ENCODE results near the gene PRR12. TPM values are rescaled to one million over a fixed set of nuclear protein-coding genes. Genes with fewer than 3 reads are reported as not detected.

The PRR12 gene
- total and polyA plus RNA-seq, 9 of the 15 experiments (the other 6 are each of a cell fraction or from before 2014, with no cell fraction given): 0.01 to 21.1 (median 0.98) TPM

GRCh38 chr19:49664171-49665035 is 73.4 kb downstream of the PRR12 start (continued):
- TF ChIP-seq YY1 (IDR thresholded peaks at IDR 0.05; ENCODE audit: borderline replicate concordance in 1 of 3, control insufficient read depth in 1 of 3, extremely low read depth in 1 of 3, insufficient read depth in 3 of 3, insufficient read length in 1 of 3, insufficient replicate concordance in 2 of 3, low read depth in 1 of 3, low read length in 2 of 3): peak in 1 of 3 experiments; percentile 12
- peak in 1 of 3 experiments; percentile 81; a peak in 3 of 6 replicates for TF ChIP-seq ZBTB11 (CRISPR knock-in tag; IDR thresholded peaks at IDR 0.05)
- TF ChIP-seq MED1 (CRISPR knock-in tag; IDR thresholded peaks at IDR 0.05; ENCODE audit: borderline replicate concordance): no peak
- 0 out of 2 replicates have a peak, but pooled peaks have one; percentile 62 for TF ChIP-seq ATF6 (CRISPR knock-in tag; IDR thresholded peaks at IDR 0.05)
- TF ChIP-seq RBM22 (IDR thresholded peaks at IDR 0.05; ENCODE audit: low read depth, low read length, poor library complexity, severe bottlenecking): peak; percentile 60
- TF ChIP-seq NKRF (IDR thresholded peaks at IDR 0.05; ENCODE audit: borderline replicate concordance): peak; percentile 84
- TF ChIP-seq MYC (IDR thresholded peaks at IDR 0.05; ENCODE audit: low read depth, low read length): peak; percentile 34; the same call in 1 of the 2 replicates
- TF ChIP-seq MYC (CRISPR knock-in tag; IDR thresholded peaks at IDR 0.05; ENCODE audit: borderline replicate concordance, low read depth): no peak
- TF ChIP-seq PHF8 (IDR thresholded peaks at IDR 0.05; ENCODE audit: borderline replicate concordance, low read length): peak; percentile 45; the same call in 1 of the 2 replicates
- no peak for TF ChIP-seq FOXM1 (IDR thresholded peaks at IDR 0.05; ENCODE audit: low read depth)
- TF ChIP-seq FOXM1 (CRISPR knock-in tag; IDR thresholded peaks at IDR 0.05; ENCODE audit: low read depth): 0 out of 2 replicates have a peak, but pooled peaks have one; percentile 31
- TF ChIP-seq EZH2 (IDR thresholded peaks at IDR 0.05; ENCODE audit: borderline replicate concordance, low read depth, low read length): no peak

Data from K562 (cell line).